ENCODE measurements around the gene ATXN10.

The ATXN10 gene

GRCh38 chr22:45852826-45853225 is 181.2 kb downstream of the ATXN10 start:
- TF ChIP-seq SIN3A (IDR thresholded peaks at IDR 0.05; ENCODE audit: borderline replicate concordance, insufficient read depth, low read length), result no peak
- no peak for TF ChIP-seq TAF1 (IDR thresholded peaks at IDR 0.05; ENCODE audit: borderline replicate concordance, insufficient read depth, low read length)
- no peak for TF ChIP-seq FOXP2 (optimal IDR thresholded peaks at IDR 0.05; ENCODE audit: borderline replicate concordance, extremely low read depth, extremely low read length, insufficient read depth)
- TF ChIP-seq POLR2AphosphoS5 (IDR thresholded peaks at IDR 0.05; ENCODE audit: low read depth, low read length), result no peak
- TF ChIP-seq REST (IDR thresholded peaks at IDR 0.05; ENCODE audit: insufficient read depth in 1 of 2, low read depth in 2 of 2, low read length in 2 of 2), result no peak

- no peak for TF ChIP-seq TAF1 (IDR thresholded peaks at IDR 0.05; ENCODE audit: borderline replicate concordance, insufficient read depth, low read length)
- TF ChIP-seq REST (IDR thresholded peaks at IDR 0.05; ENCODE audit: insufficient read depth in 1 of 2, low read depth in 2 of 2, low read length in 2 of 2), result no peak
- no peak for TF ChIP-seq POLR2AphosphoS5 (IDR thresholded peaks at IDR 0.05; ENCODE audit: low read depth, low read length)
- no peak for TF ChIP-seq FOXP2 (optimal IDR thresholded peaks at IDR 0.05; ENCODE audit: borderline replicate concordance, extremely low read depth, extremely low read length, insufficient read depth)
- TF ChIP-seq SIN3A (IDR thresholded peaks at IDR 0.05; ENCODE audit: borderline replicate concordance, insufficient read depth, low read length), result no peak
Observed at GRCh38 chr22:45855961-45856360, 184.3 kb downstream of the ATXN10 start.

- TF ChIP-seq FOXP2 (optimal IDR thresholded peaks at IDR 0.05; ENCODE audit: borderline replicate concordance, extremely low read depth, extremely low read length, insufficient read depth), result no peak
- TF ChIP-seq TAF1 (IDR thresholded peaks at IDR 0.05; ENCODE audit: borderline replicate concordance, insufficient read depth, low read length), result no peak
- no peak for TF ChIP-seq POLR2AphosphoS5 (IDR thresholded peaks at IDR 0.05; ENCODE audit: low read depth, low read length)
- no peak for TF ChIP-seq SIN3A (IDR thresholded peaks at IDR 0.05; ENCODE audit: borderline replicate concordance, insufficient read depth, low read length)
- no peak for TF ChIP-seq REST (IDR thresholded peaks at IDR 0.05; ENCODE audit: insufficient read depth in 1 of 2, low read depth in 2 of 2, low read length in 2 of 2)
Observed at GRCh38 chr22:45857519-45857918, 185.9 kb downstream of the ATXN10 start.

GRCh38 chr22:45859231-45860161 is 187.9 kb downstream of the ATXN10 start:
- TF ChIP-seq SIN3A (IDR thresholded peaks at IDR 0.05; ENCODE audit: borderline replicate concordance, insufficient read depth, low read length), result no peak
- TF ChIP-seq TAF1 (IDR thresholded peaks at IDR 0.05; ENCODE audit: borderline replicate concordance, insufficient read depth, low read length), result no peak
- no peak for TF ChIP-seq POLR2AphosphoS5 (IDR thresholded peaks at IDR 0.05; ENCODE audit: low read depth, low read length)
- TF ChIP-seq FOXP2 (optimal IDR thresholded peaks at IDR 0.05; ENCODE audit: borderline replicate concordance, extremely low read depth, extremely low read length, insufficient read depth), result no peak
- TF ChIP-seq REST (IDR thresholded peaks at IDR 0.05; ENCODE audit: insufficient read depth in 1 of 2, low read depth in 2 of 2, low read length in 2 of 2), result no peak

All from PFSK-1 (cell line).